GM12801 (cell line): Measurements from ENCODE around the gene CACNB2.

Source experiments
- TF ChIP-seq, protein P1 (sequence below): IDR thresholded peaks from one replicate; pipeline ENCODE4 v1.5.1; 2011; ENCODE audit warnings: control low read depth; ENCODE audit not compliant: insufficient read length; ENCODE audit errors: extremely low read depth

Gene CACNB2

DNA sequence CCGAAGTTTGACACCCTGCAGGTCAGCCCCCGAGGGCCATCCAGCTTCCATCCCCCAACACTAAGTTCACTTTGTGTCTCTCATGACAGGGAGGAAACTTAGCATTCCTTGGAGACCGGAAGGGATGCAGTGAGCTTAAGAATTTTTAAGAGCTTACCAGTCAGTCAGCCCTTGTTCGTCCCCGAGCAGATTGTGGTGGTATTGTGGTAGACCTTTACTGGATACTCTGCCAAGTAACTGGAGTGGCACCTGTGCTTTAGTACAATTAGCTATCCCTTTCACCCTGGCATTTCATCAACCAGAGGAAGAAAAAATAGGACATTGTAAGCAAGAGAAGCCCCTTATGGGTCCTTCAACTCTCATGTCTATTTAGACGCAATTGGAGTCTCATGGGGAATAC is 436.4 kb downstream of the CACNB2 start:
- TF ChIP-seq, protein P1, sequence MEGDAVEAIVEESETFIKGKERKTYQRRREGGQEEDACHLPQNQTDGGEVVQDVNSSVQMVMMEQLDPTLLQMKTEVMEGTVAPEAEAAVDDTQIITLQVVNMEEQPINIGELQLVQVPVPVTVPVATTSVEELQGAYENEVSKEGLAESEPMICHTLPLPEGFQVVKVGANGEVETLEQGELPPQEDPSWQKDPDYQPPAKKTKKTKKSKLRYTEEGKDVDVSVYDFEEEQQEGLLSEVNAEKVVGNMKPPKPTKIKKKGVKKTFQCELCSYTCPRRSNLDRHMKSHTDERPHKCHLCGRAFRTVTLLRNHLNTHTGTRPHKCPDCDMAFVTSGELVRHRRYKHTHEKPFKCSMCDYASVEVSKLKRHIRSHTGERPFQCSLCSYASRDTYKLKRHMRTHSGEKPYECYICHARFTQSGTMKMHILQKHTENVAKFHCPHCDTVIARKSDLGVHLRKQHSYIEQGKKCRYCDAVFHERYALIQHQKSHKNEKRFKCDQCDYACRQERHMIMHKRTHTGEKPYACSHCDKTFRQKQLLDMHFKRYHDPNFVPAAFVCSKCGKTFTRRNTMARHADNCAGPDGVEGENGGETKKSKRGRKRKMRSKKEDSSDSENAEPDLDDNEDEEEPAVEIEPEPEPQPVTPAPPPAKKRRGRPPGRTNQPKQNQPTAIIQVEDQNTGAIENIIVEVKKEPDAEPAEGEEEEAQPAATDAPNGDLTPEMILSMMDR = no peak

DNA sequence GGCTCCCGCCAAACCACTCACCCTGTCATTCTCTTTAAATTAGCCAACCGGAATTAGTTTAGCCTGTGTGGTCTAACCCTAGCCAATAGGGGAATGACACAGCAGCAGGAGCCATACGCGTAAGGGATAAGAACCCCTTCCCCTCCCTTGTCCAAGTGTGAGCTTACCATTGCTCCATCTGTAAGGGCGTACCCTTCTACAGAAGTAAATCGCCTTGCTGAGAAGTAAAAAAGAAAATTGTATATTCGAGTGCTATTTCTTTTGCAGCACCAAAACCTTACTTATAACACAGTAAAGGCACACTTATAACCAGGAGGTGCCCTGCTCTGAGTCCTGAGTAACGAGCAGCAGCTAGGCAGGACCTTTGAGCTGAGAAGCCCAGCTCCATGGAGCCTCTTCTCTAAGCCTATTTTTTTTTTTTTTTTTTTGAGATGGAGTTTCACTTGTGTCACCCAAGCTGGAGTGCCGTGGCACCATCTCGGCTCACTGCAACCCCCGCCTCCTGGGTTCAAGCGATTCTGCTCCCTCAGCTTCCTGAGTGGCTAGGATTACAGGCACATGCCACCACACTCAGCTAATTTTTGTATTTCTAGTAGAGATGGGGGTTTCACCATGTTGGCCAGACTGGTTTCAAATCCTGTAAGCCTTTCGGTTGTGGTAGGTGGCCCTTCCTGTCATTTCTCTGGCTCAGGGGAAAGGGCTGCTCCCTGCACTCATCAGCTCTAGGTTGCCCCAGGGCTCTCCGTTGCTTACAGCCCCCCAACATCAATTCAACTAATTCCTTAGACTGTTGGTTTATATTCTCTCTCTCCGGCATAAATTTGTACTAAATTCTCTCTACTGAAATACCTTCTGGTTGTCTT is 437.8 kb downstream of the CACNB2 start:
- TF ChIP-seq, protein P1 = no peak

DNA sequence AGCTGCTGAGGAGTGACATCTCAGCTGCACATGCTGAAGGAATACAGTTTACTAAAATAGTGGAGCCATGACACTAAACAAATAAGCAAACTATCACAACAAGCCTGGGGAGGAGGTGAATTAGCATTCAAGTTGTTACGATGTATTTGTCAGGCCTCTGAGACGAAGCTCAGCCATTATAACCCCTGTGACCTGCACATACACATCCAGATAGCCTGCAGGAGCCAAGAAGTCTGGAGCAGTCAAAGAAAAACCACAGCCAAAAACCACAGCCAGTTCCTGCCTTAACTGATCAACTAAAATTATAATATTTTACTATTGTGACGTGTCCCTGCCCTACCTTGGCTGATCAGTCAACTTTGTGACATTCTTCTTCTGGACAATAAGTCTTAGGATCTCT is 442.6 kb downstream of the CACNB2 start:
- TF ChIP-seq, protein P1 = no peak

DNA sequence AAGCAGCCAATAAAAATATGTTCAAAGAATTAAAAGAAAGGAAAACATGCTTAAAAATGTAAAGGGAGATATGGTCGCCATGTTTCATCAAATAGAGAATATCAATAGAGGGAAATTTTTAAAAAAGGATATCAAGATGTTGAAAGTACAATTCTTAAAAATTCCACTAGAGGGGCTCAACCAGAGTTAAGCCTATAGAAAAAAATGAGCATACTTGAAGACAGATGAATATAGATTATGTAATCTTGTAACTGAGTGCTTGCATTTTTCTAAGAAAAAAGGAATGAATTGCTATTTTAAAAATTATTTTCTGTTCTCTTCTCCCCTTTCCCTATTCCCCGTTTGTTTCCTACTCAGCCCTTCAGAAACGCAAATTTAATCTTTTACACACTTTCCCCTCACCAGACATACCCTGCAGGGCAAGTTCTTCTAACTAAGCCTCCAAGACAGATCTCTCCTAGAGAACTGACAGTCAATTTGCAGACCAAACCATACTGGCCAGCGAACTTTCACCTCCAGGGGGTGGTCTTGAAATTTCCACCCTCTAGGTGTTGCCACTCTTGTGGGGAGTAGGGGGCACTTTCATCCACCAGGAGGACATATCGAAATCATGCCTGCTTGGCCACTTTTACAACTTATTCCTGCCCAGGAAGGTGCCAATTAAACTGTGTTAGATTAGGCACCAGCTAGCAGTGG is 443.5 kb downstream of the CACNB2 start:
- TF ChIP-seq, protein P1 = no peak
